Thyroid gland (tissue), 4 donors: ENCODE measurements around the gene TOX3. TPM values are rescaled to one million over a fixed set of nuclear protein-coding genes. Genes with fewer than 3 reads are reported as not detected.

Source experiments
- DNase-seq, 2 donors: peaks; one replicate each; pipeline ENCODE4 v3.0.0-alpha.2; 2019
- H3K27ac ChIP-seq, 3 donors: fragments of 200-600 bp; sonication (generic); 1 replicate in 2 of 3; 2 replicates in 1 of 3; pipeline ENCODE4 v1.5.1; 2016 to 2019; ENCODE audit warnings: mild to moderate bottlenecking in 1 of 3, moderate library complexity in 1 of 3
- H3K27me3 ChIP-seq: fragments of 200-600 bp; sonication (generic); one replicate; pipeline ENCODE4 v1.5.1; 2019
- H3K36me3 ChIP-seq, 2 donors: fragments of 200-600 bp; sonication (generic); one replicate each; pipeline ENCODE4 v1.5.1; 2016 to 2019
- H3K4me1 ChIP-seq, 2 donors: fragments of 200-600 bp; sonication (generic); one replicate each; pipeline ENCODE4 v1.5.1; 2017 to 2019
- H3K4me3 ChIP-seq, 3 donors: fragments of 200-600 bp; sonication (generic); replicated peaks in 1 of 3; 1 replicate in 2 of 3; 2 replicates in 1 of 3; pipeline ENCODE4 v1.5.1; 2016; ENCODE audit warnings: mild to moderate bottlenecking in 1 of 3
- H3K9me3 ChIP-seq: fragments of 200-600 bp; sonication (generic); one replicate; pipeline ENCODE4 v1.5.1; 2017
- POLR2A ChIP-seq, 2 donors: fragments of 450-650 bp; IDR thresholded peaks; one replicate each; pipeline ENCODE4 v1.6.1; 2017; ENCODE audit warnings: antibody characterized with exemption in 2 of 2, mild to moderate bottlenecking in 2 of 2, moderate library complexity in 1 of 2
- WGBS, 2 donors: methylation state at CpG; one replicate each; pipeline ENCODE4 v1.1.5; 2017; 5-methylcytosine and 5-hydroxymethylcytosine counted together
- intact Hi-C: fragments of 100-400 bp; cut with DNase I; formaldehyde crosslinking; loops from one replicate; pipeline ENCODE4 v1.15.1; 2023
- total RNA-seq, 4 donors: library from RNA; depleted of rRNA; stranded (reverse); fragments of >200 nt; gene quantifications; one replicate each; pipeline ENCODE4 v1.2.3, GENCODE V29; 2016
- TF ChIP-seq, protein P1 (sequence below), 6 experiments: fragments of 200-600 bp in 3 of 6; fragments of 450-650 bp in 3 of 6; sonication (generic) in 3 of 6; IDR thresholded peaks; one replicate each; pipeline ENCODE4 v1.5.1; 2016 to 2019; ENCODE audit warnings: antibody characterized with exemption in 6 of 6, mild to moderate bottlenecking in 2 of 6, inconsistent platforms in 1 of 6, moderate library complexity in 1 of 6

TOX3 gene
- total RNA-seq, 4 donors from 2014 or later, result not detected

- DNase-seq, result no peak
- no peaks in the 10 kb centered on the region for H3K27me3 ChIP-seq
- no peak overlapping the region for H3K4me3 ChIP-seq
- intact Hi-C loops, result no loop called here
- H3K27ac ChIP-seq, result no peak overlapping the region
- no peaks in the 10 kb centered on the region for H3K36me3 ChIP-seq
- no peaks in the 10 kb centered on the region for H3K4me1 ChIP-seq
- no peak for TF ChIP-seq POLR2A (IDR thresholded peaks at IDR 0.05)
- TF ChIP-seq, protein P1, sequence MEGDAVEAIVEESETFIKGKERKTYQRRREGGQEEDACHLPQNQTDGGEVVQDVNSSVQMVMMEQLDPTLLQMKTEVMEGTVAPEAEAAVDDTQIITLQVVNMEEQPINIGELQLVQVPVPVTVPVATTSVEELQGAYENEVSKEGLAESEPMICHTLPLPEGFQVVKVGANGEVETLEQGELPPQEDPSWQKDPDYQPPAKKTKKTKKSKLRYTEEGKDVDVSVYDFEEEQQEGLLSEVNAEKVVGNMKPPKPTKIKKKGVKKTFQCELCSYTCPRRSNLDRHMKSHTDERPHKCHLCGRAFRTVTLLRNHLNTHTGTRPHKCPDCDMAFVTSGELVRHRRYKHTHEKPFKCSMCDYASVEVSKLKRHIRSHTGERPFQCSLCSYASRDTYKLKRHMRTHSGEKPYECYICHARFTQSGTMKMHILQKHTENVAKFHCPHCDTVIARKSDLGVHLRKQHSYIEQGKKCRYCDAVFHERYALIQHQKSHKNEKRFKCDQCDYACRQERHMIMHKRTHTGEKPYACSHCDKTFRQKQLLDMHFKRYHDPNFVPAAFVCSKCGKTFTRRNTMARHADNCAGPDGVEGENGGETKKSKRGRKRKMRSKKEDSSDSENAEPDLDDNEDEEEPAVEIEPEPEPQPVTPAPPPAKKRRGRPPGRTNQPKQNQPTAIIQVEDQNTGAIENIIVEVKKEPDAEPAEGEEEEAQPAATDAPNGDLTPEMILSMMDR (IDR thresholded peaks at IDR 0.05), result no peak
- no peaks in the 10 kb centered on the region for H3K9me3 ChIP-seq
- WGBS, 2 donors, result 57 to 59% methylated on average over 11 of the region's 11 CpGs
These were observed 31.3 kb upstream of the TOX3 start for GRCh38 chr16:52578007-52578828.

GRCh38 chr16:52577130-52577706, 30.3 kb upstream of the TOX3 start:
- Histone ChIP-seq H3K9me3 (no peaks in the 10 kb centered on the region), H3K36me3 (no peaks in the 10 kb centered on the region), H3K27me3 (no peaks in the 10 kb centered on the region), H3K4me1 (no peaks in the 10 kb centered on the region), H3K27ac (no peak overlapping the region), H3K4me3 (no peak overlapping the region)
- TF ChIP-seq POLR2A (IDR thresholded peaks at IDR 0.05), result no peak
- TF ChIP-seq, protein P1 (IDR thresholded peaks at IDR 0.05), result no peak
- DNase-seq, result no peak
- WGBS, 2 donors, result 63 to 68% methylated on average over 9 of the region's 9 CpGs
- intact Hi-C loops, result no loop called here

- H3K9me3 ChIP-seq, result no peaks in the 10 kb centered on the region
- H3K27ac ChIP-seq, result no peak overlapping the region
- DNase-seq, result no peak
- no peak overlapping the region for H3K4me3 ChIP-seq
- intact Hi-C loops, result no loop called here
- H3K27me3 ChIP-seq, result no peaks in the 10 kb centered on the region
- TF ChIP-seq, protein P1 (IDR thresholded peaks at IDR 0.05), result no peak
- no peak for TF ChIP-seq POLR2A (IDR thresholded peaks at IDR 0.05)
- H3K36me3 ChIP-seq, result no peaks in the 10 kb centered on the region
- no peaks in the 10 kb centered on the region for H3K4me1 ChIP-seq
- 85% methylated on average over 7 of the region's 7 CpGs for WGBS, 2 donors
These were observed 26.7 kb upstream of the TOX3 start for GRCh38 chr16:52573365-52574299.

GRCh38 chr16:52572656-52573055, 25.7 kb upstream of the TOX3 start:
- H3K27me3 ChIP-seq, result no peaks in the 10 kb centered on the region
- no peaks in the 10 kb centered on the region for H3K36me3 ChIP-seq
- no peaks in the 10 kb centered on the region for H3K9me3 ChIP-seq
- no peaks in the 10 kb centered on the region for H3K4me1 ChIP-seq
- no peak overlapping the region for H3K4me3 ChIP-seq
- DNase-seq, result no peak
- intact Hi-C loops, result no loop called here
- 93 to 94% methylated on average over 1 of the region's 1 CpG for WGBS, 2 donors
- no peak for TF ChIP-seq POLR2A (IDR thresholded peaks at IDR 0.05)
- TF ChIP-seq, protein P1 (IDR thresholded peaks at IDR 0.05), result no peak
- H3K27ac ChIP-seq, result no peak overlapping the region
